ENCODE data around the gene KIR3DL3. TPM values are rescaled to one million over a fixed set of nuclear protein-coding genes. Genes with fewer than 3 reads are reported as not detected.
"Not testable (repeated sequence)": the region's sequence is repeated elsewhere in the genome, so short reads cannot be mapped to it uniquely, and the experiment has no call there.

The KIR3DL3 gene
- total and polyA plus RNA-seq, 2 donors: 0.05 TPM; not detected in 1

- not testable (repeated sequence) for DNase-seq (ENCODE audit: low read depth in 6 of 9, low spot score in 9 of 9); H3K4me1 ChIP-seq (ENCODE audit: control insufficient read depth in 2 of 2, insufficient read depth in 2 of 2, low read length in 2 of 2); H3K36me3 ChIP-seq (ENCODE audit: control insufficient read depth in 2 of 2, insufficient read depth in 2 of 2, low read length in 1 of 2); H3K27ac ChIP-seq (ENCODE audit: low read depth in 1 of 2, low read length in 1 of 2); H3K4me3 ChIP-seq (ENCODE audit: low read length in 2 of 2); H3K27me3 ChIP-seq (ENCODE audit: control insufficient read depth in 2 of 2, insufficient read depth in 1 of 2, low read length in 1 of 2); H3K9me3 ChIP-seq (ENCODE audit: control insufficient read depth in 2 of 2, insufficient read depth in 1 of 2, low read length in 1 of 2)
- WGBS: 81% methylated on average over 12 of the region's 15 CpGs
These were observed 47.0 kb downstream of the KIR3DL3 start for GRCh38 chr19:54771018-54771960.

DNA sequence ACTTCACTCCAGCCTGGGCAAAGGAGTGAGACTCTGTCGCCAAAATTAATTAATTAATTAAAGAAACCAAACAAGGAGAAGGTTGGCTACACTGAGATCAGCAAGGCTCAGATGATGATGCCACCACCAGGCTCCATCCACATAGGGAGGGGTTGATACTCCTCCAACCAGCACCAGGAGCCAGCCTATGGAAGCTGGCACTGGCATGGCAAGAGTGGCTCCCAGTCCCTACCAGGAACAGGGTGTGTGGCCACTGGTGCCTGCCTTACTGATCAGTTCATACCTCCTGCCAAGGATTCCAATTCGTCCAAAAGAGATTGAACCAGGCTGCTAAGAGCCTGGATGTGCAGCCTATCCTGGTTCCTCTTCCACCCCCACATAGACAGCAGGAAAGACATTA, 48.4 kb downstream of the KIR3DL3 start:
- not testable (repeated sequence) for H3K27ac ChIP-seq (ENCODE audit: low read depth in 1 of 2, low read length in 1 of 2); H3K27me3 ChIP-seq (ENCODE audit: control insufficient read depth in 2 of 2, insufficient read depth in 1 of 2, low read length in 1 of 2)
- 31% methylated on average over 2 of the region's 2 CpGs for WGBS

GRCh38 chr19:54775095-54775815, 51.0 kb downstream of the KIR3DL3 start:
- not testable (repeated sequence) for H3K9me3 ChIP-seq (ENCODE audit: control insufficient read depth in 2 of 2, insufficient read depth in 1 of 2, low read length in 1 of 2); H3K4me1 ChIP-seq (ENCODE audit: control insufficient read depth in 2 of 2, insufficient read depth in 2 of 2, low read length in 2 of 2); H3K27ac ChIP-seq (ENCODE audit: low read depth in 1 of 2, low read length in 1 of 2); DNase-seq (ENCODE audit: low read depth in 6 of 9, low spot score in 9 of 9); H3K36me3 ChIP-seq (ENCODE audit: control insufficient read depth in 2 of 2, insufficient read depth in 2 of 2, low read length in 1 of 2); H3K27me3 ChIP-seq (ENCODE audit: control insufficient read depth in 2 of 2, insufficient read depth in 1 of 2, low read length in 1 of 2); H3K4me3 ChIP-seq (ENCODE audit: low read length in 2 of 2)
- 86% methylated on average over 12 of the region's 12 CpGs for WGBS

More for the DNA sequence above, 48.4 kb downstream of the KIR3DL3 start:
- not testable (repeated sequence) for DNase-seq (ENCODE audit: low read depth in 6 of 9, low spot score in 9 of 9); H3K9me3 ChIP-seq (ENCODE audit: control insufficient read depth in 2 of 2, insufficient read depth in 1 of 2, low read length in 1 of 2); H3K4me3 ChIP-seq (ENCODE audit: low read length in 2 of 2); H3K4me1 ChIP-seq (ENCODE audit: control insufficient read depth in 2 of 2, insufficient read depth in 2 of 2, low read length in 2 of 2); H3K36me3 ChIP-seq (ENCODE audit: control insufficient read depth in 2 of 2, insufficient read depth in 2 of 2, low read length in 1 of 2)

DNA sequence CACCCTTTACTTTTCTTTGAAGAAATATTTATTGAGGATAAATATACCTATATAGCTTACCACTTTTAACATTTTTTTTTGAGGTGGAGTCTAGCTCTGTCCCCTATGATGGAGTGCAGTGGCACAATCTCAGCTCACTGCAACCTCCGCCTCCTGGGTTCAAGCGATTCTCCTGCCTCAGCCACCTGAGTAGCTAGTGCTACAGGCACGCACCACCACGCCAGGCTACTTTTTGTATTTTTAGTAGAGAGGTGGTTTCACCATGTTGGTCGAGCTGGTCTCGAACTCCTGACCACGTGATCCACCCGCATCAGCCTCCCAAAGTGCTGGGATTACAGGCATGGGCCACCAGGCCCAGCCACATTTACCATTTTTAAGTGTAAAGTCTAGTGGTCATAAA, 51.6 kb downstream of the KIR3DL3 start:
- not testable (repeated sequence) for H3K36me3 ChIP-seq (ENCODE audit: control insufficient read depth in 2 of 2, insufficient read depth in 2 of 2, low read length in 1 of 2); H3K9me3 ChIP-seq (ENCODE audit: control insufficient read depth in 2 of 2, insufficient read depth in 1 of 2, low read length in 1 of 2); H3K27ac ChIP-seq (ENCODE audit: low read depth in 1 of 2, low read length in 1 of 2); H3K27me3 ChIP-seq (ENCODE audit: control insufficient read depth in 2 of 2, insufficient read depth in 1 of 2, low read length in 1 of 2); H3K4me1 ChIP-seq (ENCODE audit: control insufficient read depth in 2 of 2, insufficient read depth in 2 of 2, low read length in 2 of 2); H3K4me3 ChIP-seq (ENCODE audit: low read length in 2 of 2); DNase-seq (ENCODE audit: low read depth in 6 of 9, low spot score in 9 of 9)
- 77% methylated on average over 8 of the region's 8 CpGs for WGBS

DNA sequence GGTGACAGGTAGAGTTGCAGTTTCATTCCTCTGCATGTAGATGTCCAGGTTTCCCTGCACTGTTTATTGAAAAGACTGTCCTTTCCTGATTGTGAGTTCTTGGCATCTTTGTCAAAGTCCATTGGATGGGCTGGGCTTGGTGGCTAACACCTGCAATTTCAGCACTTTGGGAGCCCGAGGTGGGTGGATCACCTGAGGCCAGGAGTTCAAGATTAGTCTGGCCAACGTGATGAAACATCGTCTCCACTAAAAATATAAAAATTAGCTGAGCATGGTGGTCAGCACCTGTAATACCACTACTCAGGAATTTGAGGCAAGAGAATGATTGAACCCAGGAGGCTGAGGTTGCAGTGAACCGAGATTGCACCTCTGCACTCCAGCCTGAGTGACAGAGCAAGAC, 53.6 kb downstream of the KIR3DL3 start:
- WGBS: 65% methylated on average over 4 of the region's 4 CpGs
- not testable (repeated sequence) for DNase-seq (ENCODE audit: low read depth in 6 of 9, low spot score in 9 of 9); H3K9me3 ChIP-seq (ENCODE audit: control insufficient read depth in 2 of 2, insufficient read depth in 1 of 2, low read length in 1 of 2); H3K36me3 ChIP-seq (ENCODE audit: control insufficient read depth in 2 of 2, insufficient read depth in 2 of 2, low read length in 1 of 2); H3K27me3 ChIP-seq (ENCODE audit: control insufficient read depth in 2 of 2, insufficient read depth in 1 of 2, low read length in 1 of 2); H3K27ac ChIP-seq (ENCODE audit: low read depth in 1 of 2, low read length in 1 of 2); H3K4me1 ChIP-seq (ENCODE audit: control insufficient read depth in 2 of 2, insufficient read depth in 2 of 2, low read length in 2 of 2); H3K4me3 ChIP-seq (ENCODE audit: low read length in 2 of 2)

GRCh38 chr19:54778896-54779295, 54.7 kb downstream of the KIR3DL3 start:
- not testable (repeated sequence) for H3K4me1 ChIP-seq (ENCODE audit: control insufficient read depth in 2 of 2, insufficient read depth in 2 of 2, low read length in 2 of 2); H3K4me3 ChIP-seq (ENCODE audit: low read length in 2 of 2); H3K27me3 ChIP-seq (ENCODE audit: control insufficient read depth in 2 of 2, insufficient read depth in 1 of 2, low read length in 1 of 2); H3K27ac ChIP-seq (ENCODE audit: low read depth in 1 of 2, low read length in 1 of 2); H3K36me3 ChIP-seq (ENCODE audit: control insufficient read depth in 2 of 2, insufficient read depth in 2 of 2, low read length in 1 of 2); DNase-seq (ENCODE audit: low read depth in 6 of 9, low spot score in 9 of 9); H3K9me3 ChIP-seq (ENCODE audit: control insufficient read depth in 2 of 2, insufficient read depth in 1 of 2, low read length in 1 of 2)
- 79% methylated on average over 7 of the region's 7 CpGs for WGBS

DNA sequence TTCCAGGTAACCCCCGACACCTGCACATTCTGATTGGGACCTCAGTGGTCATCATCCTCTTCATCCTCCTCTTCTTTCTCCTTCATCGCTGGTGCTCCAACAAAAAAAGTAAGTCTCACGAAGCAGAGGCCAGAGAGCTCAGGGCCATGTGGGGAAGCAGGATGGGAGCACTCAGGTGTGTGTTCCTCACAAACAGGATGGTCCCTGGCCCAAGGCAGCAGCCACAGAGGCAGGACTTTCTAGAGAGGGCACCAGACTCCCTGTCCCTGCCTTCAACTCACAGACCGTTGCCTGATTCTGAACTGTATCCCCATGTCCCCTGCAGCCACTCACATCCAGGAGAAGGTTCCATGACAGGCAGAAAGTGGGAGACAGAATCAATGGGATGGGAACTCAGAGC, 58.7 kb downstream of the KIR3DL3 start:
- H3K27ac ChIP-seq (ENCODE audit: low read depth in 1 of 2, low read length in 1 of 2); H3K9me3 ChIP-seq (ENCODE audit: control insufficient read depth in 2 of 2, insufficient read depth in 1 of 2, low read length in 1 of 2); DNase-seq (ENCODE audit: low read depth in 6 of 9, low spot score in 9 of 9); H3K27me3 ChIP-seq (ENCODE audit: control insufficient read depth in 2 of 2, insufficient read depth in 1 of 2, low read length in 1 of 2); H3K4me3 ChIP-seq (ENCODE audit: low read length in 2 of 2); H3K36me3 ChIP-seq (ENCODE audit: control insufficient read depth in 2 of 2, insufficient read depth in 2 of 2, low read length in 1 of 2); H3K4me1 ChIP-seq (ENCODE audit: control insufficient read depth in 2 of 2, insufficient read depth in 2 of 2, low read length in 2 of 2): not testable (repeated sequence)
- WGBS: 85% methylated on average over 4 of the region's 4 CpGs

Other genes with a start within 250 kb of the KIR3DL3 start
- gene LAIR2, start 221.6 kb upstream of the KIR3DL3 start, total RNA-seq: 3.2 TPM
- 18.5 TPM for gene LAIR2, start 221.6 kb upstream of the KIR3DL3 start, polyA plus RNA-seq
- gene LILRA2, start 150.7 kb upstream of the KIR3DL3 start, total RNA-seq: 1.3 TPM
- 3.2 TPM for gene LILRA2, start 150.7 kb upstream of the KIR3DL3 start, polyA plus RNA-seq
- gene LILRA1, start 130.8 kb upstream of the KIR3DL3 start, total RNA-seq: 0.33 TPM
- gene LILRA1, start 130.8 kb upstream of the KIR3DL3 start, polyA plus RNA-seq: 0.32 TPM
- 0.94 TPM for gene LILRB1, start 94.0 kb upstream of the KIR3DL3 start, total RNA-seq
- 5.8 TPM for gene LILRB1, start 94.0 kb upstream of the KIR3DL3 start, polyA plus RNA-seq
- gene LILRB4, start 61.5 kb upstream of the KIR3DL3 start, total RNA-seq: 4.2 TPM
- gene LILRB4, start 61.5 kb upstream of the KIR3DL3 start, polyA plus RNA-seq: 14.4 TPM
- not detected for gene KIR2DL3, start 14.1 kb downstream of the KIR3DL3 start, total RNA-seq
- gene KIR2DL3, start 14.1 kb downstream of the KIR3DL3 start, polyA plus RNA-seq: 0.05 TPM
- gene KIR2DL1, start 45.4 kb downstream of the KIR3DL3 start, total RNA-seq: not detected
- 0.05 TPM for gene KIR2DL1, start 45.4 kb downstream of the KIR3DL3 start, polyA plus RNA-seq
- not detected for gene KIR2DL4, start 79.2 kb downstream of the KIR3DL3 start, total RNA-seq
- gene KIR2DL4, start 79.2 kb downstream of the KIR3DL3 start, polyA plus RNA-seq: 0.16 TPM
- gene KIR3DL1, start 92.0 kb downstream of the KIR3DL3 start, total RNA-seq: not detected
- 0.02 TPM for gene KIR3DL1, start 92.0 kb downstream of the KIR3DL3 start, polyA plus RNA-seq
- not detected for gene KIR2DS4, start 108.2 kb downstream of the KIR3DL3 start, total RNA-seq
- gene KIR2DS4, start 108.2 kb downstream of the KIR3DL3 start, polyA plus RNA-seq: 0.07 TPM
- not detected for gene KIR3DL2, start 126.0 kb downstream of the KIR3DL3 start, total RNA-seq
- gene KIR3DL2, start 126.0 kb downstream of the KIR3DL3 start, polyA plus RNA-seq: 0.21 TPM
- gene FCAR, start 149.8 kb downstream of the KIR3DL3 start, total RNA-seq: 0.71 TPM
- gene FCAR, start 149.8 kb downstream of the KIR3DL3 start, polyA plus RNA-seq: 0.32 TPM
- 0.52 TPM for gene NCR1, start 181.7 kb downstream of the KIR3DL3 start, total RNA-seq
- 0.46 TPM for gene NCR1, start 181.7 kb downstream of the KIR3DL3 start, polyA plus RNA-seq
- 0.19 TPM for gene NLRP7, start 223.1 kb downstream of the KIR3DL3 start, total RNA-seq
- gene NLRP7, start 223.1 kb downstream of the KIR3DL3 start, polyA plus RNA-seq: 0.18 TPM
- gene NLRP2, start 241.9 kb downstream of the KIR3DL3 start, total RNA-seq: 9.8 TPM
- gene NLRP2, start 241.9 kb downstream of the KIR3DL3 start, polyA plus RNA-seq: 9.2 TPM

Measured in thymus (tissue), 11 donors.